Muscle of leg (tissue), 11 donors: ENCODE measurements around the gene TCERG1L. TPM values are rescaled to one million over a fixed set of nuclear protein-coding genes. Genes with fewer than 3 reads are reported as not detected.

ENCODE experiments used
- DNase-seq: peaks from one replicate; pipeline ENCODE4 v3.0.0; 2013
- H3K27ac ChIP-seq: one replicate; pipeline ENCODE4 v1.5.1; 2013; ENCODE audit warnings: mild to moderate bottlenecking, low read length, control low read depth
- H3K27me3 ChIP-seq: one replicate; pipeline ENCODE4 v1.6.1; 2013; ENCODE audit warnings: low read length; ENCODE audit not compliant: control insufficient read depth, insufficient read depth
- H3K36me3 ChIP-seq: one replicate; pipeline ENCODE4 v1.6.1; 2013; ENCODE audit warnings: low read length; ENCODE audit not compliant: control insufficient read depth, insufficient read depth
- H3K4me1 ChIP-seq: one replicate; pipeline ENCODE4 v1.6.1; 2013; ENCODE audit warnings: low read length; ENCODE audit not compliant: control insufficient read depth, insufficient read depth
- H3K4me3 ChIP-seq: one replicate; pipeline ENCODE4 v1.5.1; 2013; ENCODE audit warnings: low read length, control low read depth
- H3K9me3 ChIP-seq: replicated peaks from 2 replicates; pipeline ENCODE4 v1.6.1; 2013; ENCODE audit warnings: low read depth, low read length; ENCODE audit not compliant: control insufficient read depth
- WGBS: methylation state at CpG from one replicate; pipeline ENCODE4 v1.1.5; 2013; ENCODE audit warnings: missing lambda C conversion rate; ENCODE audit not compliant: insufficient coverage; 5-methylcytosine and 5-hydroxymethylcytosine counted together
- polyA plus RNA-seq, 8 donors: library from polyadenylated mRNA; unstranded; fragments of 120-200 nt; gene quantifications; one replicate each; pipeline versions ENCODE4 v1.2.1 to v1.2.3, GENCODE V29; 2013; ENCODE audit warnings: inconsistent platforms in 1 of 8, low replicate concordance in 1 of 8; ENCODE audit not compliant: insufficient read length in 8 of 8, insufficient read depth in 1 of 8
- total RNA-seq: library from RNA; stranded (reverse); fragments of 120-200 nt; gene quantifications from one replicate; pipeline ENCODE4 v1.2.4, GENCODE V29; 2013

TCERG1L gene
- total and polyA plus RNA-seq, 9 donors = 0.04 to 1.1 (median 0.15) TPM

- DNase-seq = no peak
- no CpG with 5 or more reads among the region's 7 CpGs for WGBS
- H3K4me1 ChIP-seq = no peaks in the 10 kb centered on the region
- no peak overlapping the region for H3K27ac ChIP-seq
- H3K4me3 ChIP-seq = no peak overlapping the region
- no peaks in the 10 kb centered on the region for H3K36me3 ChIP-seq
- peaks cover 2% of the 10 kb centered on the region for H3K27me3 ChIP-seq
- no peaks in the 10 kb centered on the region for H3K9me3 ChIP-seq
Observed at GRCh38 chr10:131290781-131291180, 20.7 kb downstream of the TCERG1L start.

- Histone ChIP-seq H3K36me3 (no peaks in the 10 kb centered on the region), H3K4me1 (no peaks in the 10 kb centered on the region), H3K27me3 (peaks cover 2% of the 10 kb centered on the region), H3K27ac (no peak overlapping the region), H3K4me3 (no peak overlapping the region), H3K9me3 (no peaks in the 10 kb centered on the region)
- no peak for DNase-seq
- WGBS = 72% methylated on average over 12 of the region's 12 CpGs
Observed at GRCh38 chr10:131288648-131289047, 22.9 kb downstream of the TCERG1L start.

GRCh38 chr10:131282961-131283360 lies 28.6 kb downstream of the TCERG1L start:
- H3K36me3 ChIP-seq = no peaks in the 10 kb centered on the region
- no peaks in the 10 kb centered on the region for H3K4me1 ChIP-seq
- 78% methylated on average over 4 of the region's 9 CpGs for WGBS
- peaks cover 2% of the 10 kb centered on the region for H3K27me3 ChIP-seq
- H3K27ac ChIP-seq = no peak overlapping the region
- no peaks in the 10 kb centered on the region for H3K9me3 ChIP-seq
- DNase-seq = no peak
- no peak overlapping the region for H3K4me3 ChIP-seq

GRCh38 chr10:131280101-131280500 lies 31.4 kb downstream of the TCERG1L start:
- no peak for DNase-seq
- Histone ChIP-seq H3K27ac (no peak overlapping the region), H3K27me3 (peaks cover 2% of the 10 kb centered on the region), H3K9me3 (no peaks in the 10 kb centered on the region), H3K4me1 (no peaks in the 10 kb centered on the region), H3K36me3 (no peaks in the 10 kb centered on the region), H3K4me3 (no peak overlapping the region)
- WGBS = 50% methylated on average over 1 of the region's 1 CpG

GRCh38 chr10:131279516-131279915 lies 32.0 kb downstream of the TCERG1L start:
- DNase-seq = no peak
- no peak overlapping the region for H3K4me3 ChIP-seq
- 86% methylated on average over 4 of the region's 9 CpGs for WGBS
- H3K27ac ChIP-seq = no peak overlapping the region
- H3K36me3 ChIP-seq = no peaks in the 10 kb centered on the region
- peaks cover 2% of the 10 kb centered on the region for H3K27me3 ChIP-seq
- H3K9me3 ChIP-seq = no peaks in the 10 kb centered on the region
- H3K4me1 ChIP-seq = no peaks in the 10 kb centered on the region

- H3K27ac ChIP-seq = no peak overlapping the region
- H3K36me3 ChIP-seq = no peaks in the 10 kb centered on the region
- 90% methylated on average over 11 of the region's 12 CpGs for WGBS
- no peak for DNase-seq
- H3K9me3 ChIP-seq = no peaks in the 10 kb centered on the region
- peaks cover 2% of the 10 kb centered on the region for H3K27me3 ChIP-seq
- H3K4me3 ChIP-seq = no peak overlapping the region
- no peaks in the 10 kb centered on the region for H3K4me1 ChIP-seq
Observed at GRCh38 chr10:131277969-131278368, 33.6 kb downstream of the TCERG1L start.

- Histone ChIP-seq H3K27ac (no peak overlapping the region), H3K4me3 (no peak overlapping the region), H3K27me3 (peaks cover 2% of the 10 kb centered on the region), H3K4me1 (no peaks in the 10 kb centered on the region), H3K36me3 (no peaks in the 10 kb centered on the region), H3K9me3 (no peaks in the 10 kb centered on the region)
- DNase-seq = no peak
- WGBS = 56% methylated on average over 12 of the region's 12 CpGs
Observed at GRCh38 chr10:131277278-131277677, 34.2 kb downstream of the TCERG1L start.

GRCh38 chr10:131275691-131276090 lies 35.8 kb downstream of the TCERG1L start:
- no peaks in the 10 kb centered on the region for H3K9me3 ChIP-seq
- peaks cover 2% of the 10 kb centered on the region for H3K27me3 ChIP-seq
- H3K36me3 ChIP-seq = no peaks in the 10 kb centered on the region
- H3K4me1 ChIP-seq = no peaks in the 10 kb centered on the region
- WGBS = 61% methylated on average over 4 of the region's 4 CpGs
- no peak overlapping the region for H3K4me3 ChIP-seq
- DNase-seq = no peak
- no peak overlapping the region for H3K27ac ChIP-seq

GRCh38 chr10:131274883-131275282 lies 36.6 kb downstream of the TCERG1L start:
- Histone ChIP-seq H3K36me3 (no peaks in the 10 kb centered on the region), H3K27ac (no peak overlapping the region), H3K4me3 (no peak overlapping the region), H3K27me3 (peaks cover 2% of the 10 kb centered on the region), H3K9me3 (no peaks in the 10 kb centered on the region), H3K4me1 (no peaks in the 10 kb centered on the region)
- 82% methylated on average over 5 of the region's 5 CpGs for WGBS
- DNase-seq = no peak

GRCh38 chr10:131274133-131274880 lies 37.2 kb downstream of the TCERG1L start:
- no peaks in the 10 kb centered on the region for H3K4me1 ChIP-seq
- no peaks in the 10 kb centered on the region for H3K36me3 ChIP-seq
- WGBS = 83% methylated on average over 17 of the region's 19 CpGs
- no peak overlapping the region for H3K4me3 ChIP-seq
- H3K27ac ChIP-seq = no peak overlapping the region
- peaks cover 2% of the 10 kb centered on the region for H3K27me3 ChIP-seq
- no peaks in the 10 kb centered on the region for H3K9me3 ChIP-seq
- DNase-seq = no peak

- H3K4me1 ChIP-seq = no peaks in the 10 kb centered on the region
- H3K36me3 ChIP-seq = no peaks in the 10 kb centered on the region
- DNase-seq = no peak
- 78% methylated on average over 9 of the region's 10 CpGs for WGBS
- no peak overlapping the region for H3K27ac ChIP-seq
- H3K27me3 ChIP-seq = peaks cover 2% of the 10 kb centered on the region
- H3K9me3 ChIP-seq = no peaks in the 10 kb centered on the region
- no peak overlapping the region for H3K4me3 ChIP-seq
Observed at GRCh38 chr10:131273476-131273875, 38.0 kb downstream of the TCERG1L start.
